T47D (cell line): Measurements from ENCODE around the gene RPL31.

Source experiments
- DNase-seq, 2 experiments: peaks; one replicate each; pipeline versions ENCODE4 v3.0.0 to v3.0.0-alpha.2; 2011 to 2012; ENCODE audit warnings: low read depth in 1 of 2, low spot score in 1 of 2
- JUND ChIP-seq: IDR thresholded peaks from 2 replicates; pipeline ENCODE4 v1.6.1; 2012; ENCODE audit warnings: low read depth
- in situ Hi-C: cut with HindIII; loops from 2 replicates; pipeline ENCODE4 v1.10.0; 2016; ENCODE audit warnings: low sequenced_read_pairs, low pct_unique_long_range_greater_than_20kb

The RPL31 gene

GRCh38 chr2:100990650-100991403, 11.3 kb upstream of the RPL31 start:
- in situ Hi-C loops: no loop called here
- no peak for DNase-seq
- no peak for TF ChIP-seq JUND

GRCh38 chr2:100991404-100991773, 10.7 kb upstream of the RPL31 start:
- TF ChIP-seq JUND: no peak
- in situ Hi-C loops: no loop called here
- no peak for DNase-seq

GRCh38 chr2:100992262-100992661, 9.8 kb upstream of the RPL31 start:
- in situ Hi-C loops: no loop called here
- no peak for TF ChIP-seq JUND
- no peak for DNase-seq

- TF ChIP-seq JUND: no peak
- in situ Hi-C loops: no loop called here
- no peak for DNase-seq
Observed at GRCh38 chr2:100993294-100993693, 8.8 kb upstream of the RPL31 start.

- TF ChIP-seq JUND: no peak
- no peak for DNase-seq
- in situ Hi-C loops: no loop called here
Observed at GRCh38 chr2:100995309-100996075, 6.6 kb upstream of the RPL31 start.

- in situ Hi-C loops: no loop called here
- no peak for DNase-seq
- TF ChIP-seq JUND: no peak
Observed at GRCh38 chr2:100997509-100998234, 4.4 kb upstream of the RPL31 start.

- no peak for DNase-seq
- in situ Hi-C loops: no loop called here
- no peak for TF ChIP-seq JUND
Observed at GRCh38 chr2:100998235-100998573, 3.9 kb upstream of the RPL31 start.

GRCh38 chr2:100999995-101000394, 2.1 kb upstream of the RPL31 start:
- in situ Hi-C loops: no loop called here
- no peak for TF ChIP-seq JUND
- DNase-seq: no peak

GRCh38 chr2:101002562-101003277, 631 bp downstream of the RPL31 start:
- DNase-seq: no peak
- TF ChIP-seq JUND: no peak
- in situ Hi-C loops: no loop called here

- no peak for TF ChIP-seq JUND
- DNase-seq: no peak
- in situ Hi-C loops: no loop called here
Observed at GRCh38 chr2:101003278-101003775, 1.2 kb downstream of the RPL31 start.

GRCh38 chr2:101004620-101005325, 2.7 kb downstream of the RPL31 start:
- in situ Hi-C loops: no loop called here
- no peak for TF ChIP-seq JUND
- no peak for DNase-seq
